Panc1 (cell line): Measurements from ENCODE around the gene TBX21. TPM values are rescaled to one million over a fixed set of nuclear protein-coding genes. Genes with fewer than 3 reads are reported as not detected.

Source experiments
- ATAC-seq: fragments of 200-7000 bp; cut with Tn5 transposase; 2 replicates; pipeline ENCODE4 v1.9.1; 2020; ENCODE audit warnings: mild to moderate bottlenecking, moderate library complexity
- BruUV-seq: library from RNA; stranded (reverse); fragments of 400-500 nt; replicated peaks from 2 replicates; lab custom pipeline; 2021; lab: Mats Ljungman, UMichigan
- CTCF ChIA-PET: fragments of 300-600 bp; sonication (Branson Sonifier 250); formaldehyde crosslinking; loops from one replicate; lab custom pipeline; 2022; ENCODE audit warnings: antibody characterized with exemption; lab: Charles Lee
- POLR2A ChIA-PET: fragments of 300-600 bp; sonication (Branson Sonifier 250); formaldehyde crosslinking; loops from one replicate; lab custom pipeline; 2022; ENCODE audit warnings: antibody characterized with exemption; lab: Charles Lee
- DNase-seq: peaks from one replicate; pipeline ENCODE4 v3.0.0-alpha.2; 2010; ENCODE audit warnings: low read depth, low spot score
- H3K27ac ChIP-seq: 2 replicates; pipeline ENCODE4 v1.5.1; 2011; ENCODE audit warnings: mild to moderate bottlenecking, low read length, inconsistent platforms
- H3K27me3 ChIP-seq: fragments of 200-500 bp; sonication (Bioruptor generic); 2 replicates; pipeline ENCODE4 v1.6.0; 2014; ENCODE audit warnings: low read length, inconsistent platforms; ENCODE audit not compliant: control insufficient read depth, insufficient read depth
- H3K36me3 ChIP-seq: fragments of 200-500 bp; sonication (Bioruptor generic); 2 replicates; pipeline ENCODE4 v1.5.1; 2014; ENCODE audit warnings: inconsistent platforms, mild to moderate bottlenecking, low read length, moderate library complexity; ENCODE audit not compliant: control insufficient read depth, insufficient read depth
- H3K4me1 ChIP-seq: 2 replicates; pipeline ENCODE4 v1.5.1; 2011; ENCODE audit warnings: inconsistent platforms, mild to moderate bottlenecking, low read length, moderate library complexity; ENCODE audit not compliant: control insufficient read depth, insufficient read depth
- H3K4me3 ChIP-seq, 2 experiments: 2 replicates each; pipeline ENCODE4 v1.5.1; 2011 to 2012; ENCODE audit warnings: low read depth in 2 of 2, low read length in 2 of 2, mild to moderate bottlenecking in 2 of 2, inconsistent platforms in 1 of 2, moderate library complexity in 1 of 2
- H3K9me3 ChIP-seq: fragments of 200-500 bp; sonication (Bioruptor generic); 2 replicates; pipeline ENCODE4 v1.5.1; 2014; ENCODE audit warnings: low read depth, mild to moderate bottlenecking, inconsistent platforms, low read length, moderate library complexity; ENCODE audit not compliant: control insufficient read depth, insufficient read depth
- POLR2AphosphoS5 ChIP-seq: IDR thresholded peaks from 2 replicates; pipeline ENCODE4 v1.6.1; 2012; ENCODE audit warnings: mild to moderate bottlenecking, low read depth, low read length, moderate library complexity
- SIN3A ChIP-seq: IDR thresholded peaks from 2 replicates; pipeline ENCODE4 v1.6.1; 2012; ENCODE audit warnings: low read depth, mild to moderate bottlenecking, low read length, moderate library complexity, borderline replicate concordance; ENCODE audit not compliant: insufficient read depth
- TCF7L2 ChIP-seq: IDR thresholded peaks from 2 replicates; pipeline ENCODE4 v1.6.1; 2011; ENCODE audit warnings: mild to moderate bottlenecking, low read depth, low read length, inconsistent platforms
- in situ Hi-C: cut with HindIII; loops from 2 replicates; pipeline ENCODE4 v1.10.0; 2016; ENCODE audit warnings: low sequenced_read_pairs, low pct_unique_long_range_greater_than_20kb
- intact Hi-C: fragments of 100-400 bp; cut with micrococcal nuclease; formaldehyde crosslinking; loops from one replicate; pipeline ENCODE4 v1.10.0; 2022; ENCODE audit not compliant: unreplicated experiment
- total RNA-seq: library from RNA; stranded (reverse); gene quantifications from one replicate; pipeline ENCODE4 v1.2.1, GENCODE V29; 2021; ENCODE audit not compliant: unreplicated experiment
- TF ChIP-seq, protein P1 (sequence below), 2 experiments: IDR thresholded peaks; 2 replicates each; pipeline ENCODE4 v1.6.1; 2011 to 2012; ENCODE audit warnings: low read depth in 2 of 2, control low read depth in 1 of 2, low read length in 1 of 2, mild to moderate bottlenecking in 1 of 2, moderate library complexity in 1 of 2; ENCODE audit not compliant: insufficient read depth in 1 of 2
- TF ChIP-seq, protein P2 (sequence below): fragments of 450-650 bp; IDR thresholded peaks from 2 replicates; pipeline ENCODE4 v1.5.1; 2017; ENCODE audit warnings: mild to moderate bottlenecking

TBX21 gene
- total RNA-seq, 1 experiment from 2014 or later, result 0.10 TPM

DNA sequence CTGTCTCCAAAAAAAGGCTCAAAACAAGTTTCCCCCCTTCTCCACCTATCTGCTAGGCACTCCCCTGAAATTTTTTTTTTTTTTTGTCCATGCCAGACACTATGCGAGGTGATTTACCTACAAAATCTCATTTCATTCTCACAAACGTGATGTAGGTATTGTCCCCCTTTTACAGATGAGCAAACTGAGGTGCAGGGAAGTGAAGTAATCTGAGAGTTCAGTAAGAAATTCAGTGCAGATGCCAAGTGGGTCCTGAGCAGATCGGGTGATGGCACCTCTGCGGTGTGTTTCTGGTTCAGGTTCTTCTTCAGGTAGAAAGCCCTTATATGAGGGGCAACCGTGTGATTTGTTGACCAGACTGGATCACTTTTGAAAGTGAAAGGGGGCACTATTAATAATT, 29.4 kb upstream of the TBX21 start:
- TF ChIP-seq POLR2AphosphoS5, result no peak
- TF ChIP-seq, protein P1, sequence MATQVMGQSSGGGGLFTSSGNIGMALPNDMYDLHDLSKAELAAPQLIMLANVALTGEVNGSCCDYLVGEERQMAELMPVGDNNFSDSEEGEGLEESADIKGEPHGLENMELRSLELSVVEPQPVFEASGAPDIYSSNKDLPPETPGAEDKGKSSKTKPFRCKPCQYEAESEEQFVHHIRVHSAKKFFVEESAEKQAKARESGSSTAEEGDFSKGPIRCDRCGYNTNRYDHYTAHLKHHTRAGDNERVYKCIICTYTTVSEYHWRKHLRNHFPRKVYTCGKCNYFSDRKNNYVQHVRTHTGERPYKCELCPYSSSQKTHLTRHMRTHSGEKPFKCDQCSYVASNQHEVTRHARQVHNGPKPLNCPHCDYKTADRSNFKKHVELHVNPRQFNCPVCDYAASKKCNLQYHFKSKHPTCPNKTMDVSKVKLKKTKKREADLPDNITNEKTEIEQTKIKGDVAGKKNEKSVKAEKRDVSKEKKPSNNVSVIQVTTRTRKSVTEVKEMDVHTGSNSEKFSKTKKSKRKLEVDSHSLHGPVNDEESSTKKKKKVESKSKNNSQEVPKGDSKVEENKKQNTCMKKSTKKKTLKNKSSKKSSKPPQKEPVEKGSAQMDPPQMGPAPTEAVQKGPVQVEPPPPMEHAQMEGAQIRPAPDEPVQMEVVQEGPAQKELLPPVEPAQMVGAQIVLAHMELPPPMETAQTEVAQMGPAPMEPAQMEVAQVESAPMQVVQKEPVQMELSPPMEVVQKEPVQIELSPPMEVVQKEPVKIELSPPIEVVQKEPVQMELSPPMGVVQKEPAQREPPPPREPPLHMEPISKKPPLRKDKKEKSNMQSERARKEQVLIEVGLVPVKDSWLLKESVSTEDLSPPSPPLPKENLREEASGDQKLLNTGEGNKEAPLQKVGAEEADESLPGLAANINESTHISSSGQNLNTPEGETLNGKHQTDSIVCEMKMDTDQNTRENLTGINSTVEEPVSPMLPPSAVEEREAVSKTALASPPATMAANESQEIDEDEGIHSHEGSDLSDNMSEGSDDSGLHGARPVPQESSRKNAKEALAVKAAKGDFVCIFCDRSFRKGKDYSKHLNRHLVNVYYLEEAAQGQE (IDR thresholded peaks at IDR 0.05; ENCODE audit: insufficient read depth in 1 of 2, low read depth in 2 of 2, low read length in 1 of 2), result no peak
- TF ChIP-seq, protein P2, sequence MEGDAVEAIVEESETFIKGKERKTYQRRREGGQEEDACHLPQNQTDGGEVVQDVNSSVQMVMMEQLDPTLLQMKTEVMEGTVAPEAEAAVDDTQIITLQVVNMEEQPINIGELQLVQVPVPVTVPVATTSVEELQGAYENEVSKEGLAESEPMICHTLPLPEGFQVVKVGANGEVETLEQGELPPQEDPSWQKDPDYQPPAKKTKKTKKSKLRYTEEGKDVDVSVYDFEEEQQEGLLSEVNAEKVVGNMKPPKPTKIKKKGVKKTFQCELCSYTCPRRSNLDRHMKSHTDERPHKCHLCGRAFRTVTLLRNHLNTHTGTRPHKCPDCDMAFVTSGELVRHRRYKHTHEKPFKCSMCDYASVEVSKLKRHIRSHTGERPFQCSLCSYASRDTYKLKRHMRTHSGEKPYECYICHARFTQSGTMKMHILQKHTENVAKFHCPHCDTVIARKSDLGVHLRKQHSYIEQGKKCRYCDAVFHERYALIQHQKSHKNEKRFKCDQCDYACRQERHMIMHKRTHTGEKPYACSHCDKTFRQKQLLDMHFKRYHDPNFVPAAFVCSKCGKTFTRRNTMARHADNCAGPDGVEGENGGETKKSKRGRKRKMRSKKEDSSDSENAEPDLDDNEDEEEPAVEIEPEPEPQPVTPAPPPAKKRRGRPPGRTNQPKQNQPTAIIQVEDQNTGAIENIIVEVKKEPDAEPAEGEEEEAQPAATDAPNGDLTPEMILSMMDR, result no peak
- TF ChIP-seq TCF7L2, result no peak
- CTCF ChIA-PET, result no interaction called here
- no peaks in the 10 kb centered on the region for H3K9me3 ChIP-seq
- ATAC-seq (no peak), DNase-seq (no peak)
- intact Hi-C loops (no loop called here), in situ Hi-C loops (no loop called here)
- no peaks in the 10 kb centered on the region for H3K27me3 ChIP-seq
- no peaks in the 10 kb centered on the region; the same call in 1 of the 2 replicates for H3K4me1 ChIP-seq
- no peak overlapping the region for H3K27ac ChIP-seq
- BruUV-seq, result no TSS peak
- H3K4me3 ChIP-seq, result no peak overlapping the region
- POLR2A ChIA-PET, result no interaction called here
- no peaks in the 10 kb centered on the region for H3K36me3 ChIP-seq

DNA sequence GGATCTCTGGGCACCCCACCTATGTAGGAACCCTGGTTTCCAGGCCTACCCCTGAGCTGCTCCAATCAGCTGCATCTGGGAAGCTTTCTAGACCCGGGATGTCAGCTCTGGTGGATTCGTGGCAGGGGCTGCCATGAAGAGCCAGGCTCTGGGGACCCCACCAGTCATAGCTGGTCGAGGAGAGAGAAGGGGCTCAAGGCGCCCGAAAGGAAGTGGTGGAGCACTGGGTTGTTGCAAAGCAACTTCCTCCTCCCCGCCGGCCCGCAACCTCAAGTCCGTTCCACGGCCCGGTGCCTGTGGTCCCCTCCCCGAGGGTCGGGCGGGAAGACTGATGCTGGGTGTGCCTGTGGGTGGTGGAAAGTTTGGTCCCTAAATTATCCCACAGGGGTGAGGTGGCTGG, 28.9 kb upstream of the TBX21 start:
- Histone ChIP-seq H3K27me3 (no peaks in the 10 kb centered on the region), H3K4me1 (no peaks in the 10 kb centered on the region; the same call in 1 of the 2 replicates), H3K9me3 (no peaks in the 10 kb centered on the region), H3K4me3 (no peak overlapping the region), H3K36me3 (no peaks in the 10 kb centered on the region), H3K27ac (no peak overlapping the region)
- in situ Hi-C loops (no loop called here), intact Hi-C loops (no loop called here)
- ATAC-seq (no peak), DNase-seq (no peak)
- CTCF ChIA-PET, result no interaction called here
- TF ChIP-seq, protein P1 (IDR thresholded peaks at IDR 0.05; ENCODE audit: insufficient read depth in 1 of 2, low read depth in 2 of 2, low read length in 1 of 2), result no peak
- TF ChIP-seq TCF7L2, result no peak
- TF ChIP-seq, protein P2, result no peak
- no peak for TF ChIP-seq POLR2AphosphoS5
- TF ChIP-seq SIN3A, result no peak
- BruUV-seq, result no TSS peak
- POLR2A ChIA-PET, result no interaction called here
